COLO668 (cell line): ENCODE results near the gene ADRA2A.
A peak's percentile ranks its signal among the peaks of the same experiment; 100 is the strongest.

Experiments
- DNase-seq: peaks from one replicate; lab custom pipeline; 2025; ENCODE audit not compliant: unreplicated experiment; lab: John Stamatoyannopoulos, UW

Gene ADRA2A

GRCh38 chr10:111083222-111084095 lies 6.6 kb downstream of the ADRA2A start:
- DNase-seq: no peak

GRCh38 chr10:111084366-111085255 lies 7.8 kb downstream of the ADRA2A start:
- no peak for DNase-seq

GRCh38 chr10:111085690-111086353 lies 9.0 kb downstream of the ADRA2A start:
- no peak for DNase-seq

GRCh38 chr10:111086574-111086973 lies 9.7 kb downstream of the ADRA2A start:
- DNase-seq: no peak

- DNase-seq: no peak
Measured at GRCh38 chr10:111087331-111087756, 10.5 kb downstream of the ADRA2A start.

GRCh38 chr10:111087968-111088505 lies 11.2 kb downstream of the ADRA2A start:
- DNase-seq: no peak

GRCh38 chr10:111089293-111089692 lies 12.5 kb downstream of the ADRA2A start:
- no peak for DNase-seq

- no peak for DNase-seq
Measured at GRCh38 chr10:111091833-111092232, 15.0 kb downstream of the ADRA2A start.

GRCh38 chr10:111093741-111094380 lies 17.0 kb downstream of the ADRA2A start:
- DNase-seq: no peak

GRCh38 chr10:111098679-111099437 lies 22.0 kb downstream of the ADRA2A start:
- DNase-seq: no peak

- DNase-seq: no peak
Measured at GRCh38 chr10:111100198-111100597, 23.4 kb downstream of the ADRA2A start.

GRCh38 chr10:111101796-111102195 lies 25.0 kb downstream of the ADRA2A start:
- DNase-seq: no peak

- no peak for DNase-seq
Measured at GRCh38 chr10:111102359-111102837, 25.6 kb downstream of the ADRA2A start.

GRCh38 chr10:111103196-111103840 lies 26.5 kb downstream of the ADRA2A start:
- DNase-seq: no peak

GRCh38 chr10:111104811-111105210 lies 28.0 kb downstream of the ADRA2A start:
- no peak for DNase-seq

GRCh38 chr10:111106081-111106480 lies 29.3 kb downstream of the ADRA2A start:
- no peak for DNase-seq

- DNase-seq: no peak
Measured at GRCh38 chr10:111107023-111107422, 30.2 kb downstream of the ADRA2A start.

GRCh38 chr10:111107846-111108245 lies 31.0 kb downstream of the ADRA2A start:
- no peak for DNase-seq

GRCh38 chr10:111108441-111108840 lies 31.6 kb downstream of the ADRA2A start:
- DNase-seq: peak; percentile 6
